ENCODE data around the gene CCDC148.

DNA sequence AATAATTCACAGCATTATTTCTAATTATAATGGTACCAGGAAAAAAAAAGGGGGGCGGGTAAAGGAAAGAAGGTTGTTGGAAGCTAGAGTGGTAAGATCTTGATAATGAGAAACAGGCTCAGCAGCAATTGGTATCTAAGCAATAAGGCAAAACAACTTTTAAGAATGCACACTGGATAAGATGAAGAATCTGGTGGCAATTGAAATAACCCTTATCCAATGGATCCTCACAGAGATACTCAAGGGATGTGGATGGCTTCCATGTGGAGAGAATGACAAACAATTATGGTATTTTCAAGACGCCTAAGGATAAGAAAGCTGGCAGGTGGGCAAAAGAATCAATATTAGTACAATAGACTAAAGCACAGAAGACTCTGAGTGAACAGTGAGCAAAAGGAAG is 201.3 kb downstream of the CCDC148 start:
- no peak for TF ChIP-seq EZH2 (IDR thresholded peaks at IDR 0.05; ENCODE audit: insufficient read depth, low read length)
- TF ChIP-seq, protein P1, sequence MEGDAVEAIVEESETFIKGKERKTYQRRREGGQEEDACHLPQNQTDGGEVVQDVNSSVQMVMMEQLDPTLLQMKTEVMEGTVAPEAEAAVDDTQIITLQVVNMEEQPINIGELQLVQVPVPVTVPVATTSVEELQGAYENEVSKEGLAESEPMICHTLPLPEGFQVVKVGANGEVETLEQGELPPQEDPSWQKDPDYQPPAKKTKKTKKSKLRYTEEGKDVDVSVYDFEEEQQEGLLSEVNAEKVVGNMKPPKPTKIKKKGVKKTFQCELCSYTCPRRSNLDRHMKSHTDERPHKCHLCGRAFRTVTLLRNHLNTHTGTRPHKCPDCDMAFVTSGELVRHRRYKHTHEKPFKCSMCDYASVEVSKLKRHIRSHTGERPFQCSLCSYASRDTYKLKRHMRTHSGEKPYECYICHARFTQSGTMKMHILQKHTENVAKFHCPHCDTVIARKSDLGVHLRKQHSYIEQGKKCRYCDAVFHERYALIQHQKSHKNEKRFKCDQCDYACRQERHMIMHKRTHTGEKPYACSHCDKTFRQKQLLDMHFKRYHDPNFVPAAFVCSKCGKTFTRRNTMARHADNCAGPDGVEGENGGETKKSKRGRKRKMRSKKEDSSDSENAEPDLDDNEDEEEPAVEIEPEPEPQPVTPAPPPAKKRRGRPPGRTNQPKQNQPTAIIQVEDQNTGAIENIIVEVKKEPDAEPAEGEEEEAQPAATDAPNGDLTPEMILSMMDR (IDR thresholded peaks at IDR 0.05; ENCODE audit: insufficient read depth, low read depth, low read length): no peak
